SH-SY5Y (cell line): ENCODE measurements around the gene TMEM145.

ENCODE experiments used
- GATA2 ChIP-seq: IDR thresholded peaks from 2 replicates; pipeline ENCODE4 v1.6.1; 2011; ENCODE audit warnings: mild to moderate bottlenecking, low read depth, low read length
- GATA3 ChIP-seq: IDR thresholded peaks from 2 replicates; pipeline ENCODE4 v1.6.1; 2011; ENCODE audit warnings: low read depth, mild to moderate bottlenecking, low read length, moderate library complexity

TMEM145 gene

GRCh38 chr19:42313840-42314755 lies 989 bp downstream of the TMEM145 start:
- TF ChIP-seq GATA2 (no peak), GATA3 (no peak)

- no peak for TF ChIP-seq GATA3
- TF ChIP-seq GATA2, result no peak
These were observed 1.9 kb downstream of the TMEM145 start for GRCh38 chr19:42315024-42315423.

- no peak for TF ChIP-seq GATA3
- TF ChIP-seq GATA2, result no peak
These were observed 3.4 kb downstream of the TMEM145 start for GRCh38 chr19:42316223-42317211.

GRCh38 chr19:42317535-42317934 lies 4.4 kb downstream of the TMEM145 start:
- TF ChIP-seq GATA2 (no peak), GATA3 (no peak)

GRCh38 chr19:42322305-42322704 lies 9.2 kb downstream of the TMEM145 start:
- TF ChIP-seq GATA3 (no peak), GATA2 (no peak)

- no peak for TF ChIP-seq GATA2
- TF ChIP-seq GATA3, result no peak
These were observed 10.4 kb downstream of the TMEM145 start for GRCh38 chr19:42323473-42323851.

GRCh38 chr19:42323852-42324654 lies 10.9 kb downstream of the TMEM145 start:
- TF ChIP-seq GATA3 (no peak), GATA2 (no peak)

- TF ChIP-seq GATA2 (no peak), GATA3 (no peak)
These were observed 11.7 kb downstream of the TMEM145 start for GRCh38 chr19:42324655-42325307.

- TF ChIP-seq GATA3 (no peak), GATA2 (no peak)
These were observed 12.3 kb downstream of the TMEM145 start, which contains the start of gene MEGF8 for GRCh38 chr19:42325308-42325895. Gene MEGF8, plus strand, starts transcription at chr19:42325635. Its CDS starts 609 bp downstream, at chr19:42326244.

- no peak for TF ChIP-seq GATA2
These were observed 13.0 kb downstream of the TMEM145 start for GRCh38 chr19:42325896-42326771.

GRCh38 chr19:42326969-42327368 lies 13.9 kb downstream of the TMEM145 start:
- no peak for TF ChIP-seq GATA3
- no peak for TF ChIP-seq GATA2

- TF ChIP-seq GATA3, result no peak
These were observed 14.3 kb downstream of the TMEM145 start for GRCh38 chr19:42327381-42327780.
